Sigmoid colon (tissue), 7 donors: Measurements from ENCODE around the gene LRRC55. TPM values are rescaled to one million over a fixed set of nuclear protein-coding genes. Genes with fewer than 3 reads are reported as not detected.

Source experiments
- DNase-seq: peaks from one replicate; pipeline ENCODE4 v3.0.0-alpha.2; 2019
- H3K27ac ChIP-seq, 4 donors: fragments of 200-600 bp; sonication (generic); one replicate each; pipeline ENCODE4 v1.5.1; 2016 to 2019; ENCODE audit warnings: mild to moderate bottlenecking in 1 of 4
- H3K27me3 ChIP-seq, 3 donors: fragments of 200-600 bp; sonication (generic); one replicate each; pipeline ENCODE4 v1.5.1; 2019; ENCODE audit warnings: mild to moderate bottlenecking in 1 of 3
- H3K36me3 ChIP-seq, 4 donors: fragments of 200-600 bp; sonication (generic); one replicate each; pipeline ENCODE4 v1.5.1; 2016 to 2019
- H3K4me1 ChIP-seq, 4 donors: fragments of 200-600 bp; sonication (generic); one replicate each; pipeline ENCODE4 v1.5.1; 2017 to 2019
- H3K4me3 ChIP-seq, 4 donors: fragments of 200-600 bp; sonication (generic); one replicate each; pipeline ENCODE4 v1.5.1; 2017 to 2019; ENCODE audit warnings: mild to moderate bottlenecking in 2 of 4, moderate library complexity in 1 of 4
- H3K9me3 ChIP-seq, 4 donors: fragments of 200-600 bp in 3 of 4; sonication (generic) in 3 of 4; one replicate each; pipeline versions ENCODE4 v1.5.1 to v1.6.1; 2013 to 2019
- CTCF ChIP-seq, 4 experiments: fragments of 450-650 bp in 3 of 4; fragments of 200-600 bp in 1 of 4; IDR thresholded peaks; one replicate each; pipeline ENCODE4 v1.5.1; 2016 to 2019; ENCODE audit warnings: antibody characterized with exemption in 4 of 4, mild to moderate bottlenecking in 3 of 4, moderate library complexity in 2 of 4
- EP300 ChIP-seq, 4 donors: sonication (generic); formaldehyde crosslinking; IDR thresholded peaks; one replicate each; pipeline ENCODE4 v1.6.1; 2017; ENCODE audit warnings: antibody characterized with exemption in 4 of 4
- POLR2A ChIP-seq, 2 donors: fragments of 450-650 bp; IDR thresholded peaks; one replicate each; pipeline ENCODE4 v1.6.1; 2016; ENCODE audit warnings: antibody characterized with exemption in 2 of 2, mild to moderate bottlenecking in 2 of 2, moderate library complexity in 2 of 2
- POLR2AphosphoS5 ChIP-seq, 4 donors: sonication (generic); formaldehyde crosslinking; IDR thresholded peaks; one replicate each; pipeline ENCODE4 v1.6.1; 2017; ENCODE audit warnings: antibody characterized with exemption in 4 of 4
- WGBS, 2 donors: extraction: QIAGEN DNeasy Blood & Tissue Kit; methylation state at CpG; one replicate each; pipeline ENCODE4 v1.1.7; 2013; 5-methylcytosine and 5-hydroxymethylcytosine counted together
- intact Hi-C: fragments of 100-400 bp; cut with DNase I; formaldehyde crosslinking; loops from one replicate; pipeline ENCODE4 v1.15.1; 2023
- polyA plus RNA-seq, 3 donors: library from polyadenylated mRNA; stranded (reverse); fragments of 200-250 nt; gene quantifications; one replicate each; pipeline ENCODE4 v1.2.3, GENCODE V29; 2013
- total RNA-seq, 4 donors: library from RNA; depleted of rRNA; stranded (reverse); fragments of >200 nt; gene quantifications; one replicate each; pipeline ENCODE4 v1.1.0, GENCODE V29; 2016
- donor health status: healthy with polysubstance abuse.
- donor health status: Bipolar disorder and iron deficiency.
- donor health status: healthy.

Gene LRRC55
- total and polyA plus RNA-seq, 7 donors = 0.63 to 1.4 (median 0.83) TPM; not detected in 2

DNA sequence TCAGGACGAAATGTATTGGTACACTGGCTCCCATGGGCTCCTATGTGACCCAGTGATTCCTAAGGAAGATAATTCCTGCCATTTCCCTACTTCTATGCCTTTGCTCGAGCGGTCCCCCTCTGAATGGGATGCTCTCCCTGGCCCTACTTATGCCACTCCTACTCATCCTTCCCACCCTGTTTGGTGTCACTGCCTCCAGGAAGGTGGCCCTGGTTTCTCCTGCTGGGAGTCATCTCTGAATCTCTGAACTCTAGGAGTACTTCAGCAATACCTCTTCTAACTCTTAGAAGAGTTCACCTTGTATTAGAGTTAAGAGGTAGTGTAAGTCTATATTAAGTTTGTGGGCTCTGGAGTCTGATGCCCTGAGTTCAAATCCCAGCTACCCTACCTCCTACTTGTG, 35.5 kb upstream of the LRRC55 start:
- intact Hi-C loops = no loop called here
- TF ChIP-seq EP300 (IDR thresholded peaks at IDR 0.05) (no peak), CTCF (IDR thresholded peaks at IDR 0.05) (no peak), POLR2A (IDR thresholded peaks at IDR 0.05) (no peak), POLR2AphosphoS5 (IDR thresholded peaks at IDR 0.05) (no peak)
- WGBS, 2 donors = 80 to 89% methylated on average over 3 of the region's 3 CpGs
- no peaks in the 10 kb centered on the region for H3K27me3 ChIP-seq
- H3K9me3 ChIP-seq = no peaks in the 10 kb centered on the region
- no peak overlapping the region for H3K4me3 ChIP-seq
- H3K27ac ChIP-seq = no peak overlapping the region
- peaks cover 0 to 11% (median 10%) of the 10 kb centered on the region in 4 donors for H3K4me1 ChIP-seq
- no peaks in the 10 kb centered on the region for H3K36me3 ChIP-seq
- no peak for DNase-seq

DNA sequence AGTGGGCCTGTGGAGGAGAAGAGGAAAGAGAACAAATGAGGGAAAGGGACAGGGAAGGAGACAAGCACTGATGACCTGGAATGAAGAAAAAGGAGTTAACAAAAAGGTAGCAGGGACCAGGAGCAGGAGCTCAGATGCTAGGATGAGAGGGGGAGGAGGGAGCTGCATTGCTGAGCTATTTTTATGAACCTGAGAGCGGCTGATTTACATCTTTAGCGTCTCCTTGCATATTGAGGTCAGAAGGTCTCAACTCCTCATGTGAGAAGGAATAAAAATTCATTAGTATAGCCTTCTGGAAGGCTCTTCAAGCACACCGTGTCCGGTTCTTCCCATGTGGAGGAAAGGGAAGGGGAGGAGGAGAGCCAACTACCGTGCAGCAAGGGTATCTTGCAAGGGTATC, 33.1 kb upstream of the LRRC55 start:
- Histone ChIP-seq H3K4me1 (peaks cover 0 to 11% (median 10%) of the 10 kb centered on the region in 4 donors), H3K27ac (no peak overlapping the region), H3K9me3 (no peaks in the 10 kb centered on the region), H3K4me3 (no peak overlapping the region), H3K27me3 (no peaks in the 10 kb centered on the region), H3K36me3 (no peaks in the 10 kb centered on the region)
- TF ChIP-seq CTCF (IDR thresholded peaks at IDR 0.05) (no peak), EP300 (IDR thresholded peaks at IDR 0.05) (no peak), POLR2AphosphoS5 (IDR thresholded peaks at IDR 0.05) (no peak), POLR2A (IDR thresholded peaks at IDR 0.05) (no peak)
- DNase-seq = no peak
- 78 to 88% methylated on average over 5 of the region's 5 CpGs for WGBS, 2 donors
- intact Hi-C loops = no loop called here

- no peak for DNase-seq
- Histone ChIP-seq H3K4me1 (peaks cover 0 to 17% (median 10%) of the 10 kb centered on the region in 4 donors), H3K9me3 (no peaks in the 10 kb centered on the region), H3K36me3 (no peaks in the 10 kb centered on the region), H3K4me3 (no peak overlapping the region), H3K27me3 (no peaks in the 10 kb centered on the region), H3K27ac (no peak overlapping the region)
- no peak for TF ChIP-seq EP300 (IDR thresholded peaks at IDR 0.05)
- no peak for TF ChIP-seq POLR2AphosphoS5 (IDR thresholded peaks at IDR 0.05)
- no peak for TF ChIP-seq POLR2A (IDR thresholded peaks at IDR 0.05)
- no peak for TF ChIP-seq CTCF (IDR thresholded peaks at IDR 0.05)
- WGBS, 2 donors = 32 to 49% methylated on average over 4 of the region's 4 CpGs
- intact Hi-C loops = no loop called here
Measured at GRCh38 chr11:57150454-57150917, 31.3 kb upstream of the LRRC55 start.

DNA sequence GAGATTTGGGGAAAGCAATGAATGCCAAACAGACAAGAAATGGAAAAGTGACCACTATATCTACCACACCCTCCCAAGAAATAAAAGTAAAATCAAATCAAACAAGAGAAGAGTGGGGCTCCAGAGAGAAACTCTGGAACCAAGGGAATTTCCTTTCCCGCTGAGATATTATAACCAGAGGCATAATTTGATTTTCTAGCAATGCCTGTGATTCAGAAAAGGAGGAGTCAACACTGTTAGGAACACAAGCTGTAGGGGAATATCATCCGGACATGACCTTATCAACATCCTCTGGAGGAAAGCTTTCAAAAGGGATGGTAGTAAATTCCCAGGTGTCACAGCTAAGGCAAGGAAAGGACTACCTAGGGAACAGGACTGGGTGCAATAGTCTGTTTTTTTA, 29.6 kb upstream of the LRRC55 start:
- Histone ChIP-seq H3K9me3 (no peaks in the 10 kb centered on the region), H3K4me3 (no peak overlapping the region), H3K27ac (no peak overlapping the region), H3K4me1 (peaks cover 0 to 26% (median 18%) of the 10 kb centered on the region in 4 donors), H3K27me3 (no peaks in the 10 kb centered on the region), H3K36me3 (no peaks in the 10 kb centered on the region)
- WGBS, 2 donors = 68 to 73% methylated on average over 2 of the region's 2 CpGs
- DNase-seq = no peak
- intact Hi-C loops = no loop called here
- TF ChIP-seq POLR2A (IDR thresholded peaks at IDR 0.05) (no peak), EP300 (IDR thresholded peaks at IDR 0.05) (no peak), POLR2AphosphoS5 (IDR thresholded peaks at IDR 0.05) (no peak), CTCF (IDR thresholded peaks at IDR 0.05) (no peak)

DNA sequence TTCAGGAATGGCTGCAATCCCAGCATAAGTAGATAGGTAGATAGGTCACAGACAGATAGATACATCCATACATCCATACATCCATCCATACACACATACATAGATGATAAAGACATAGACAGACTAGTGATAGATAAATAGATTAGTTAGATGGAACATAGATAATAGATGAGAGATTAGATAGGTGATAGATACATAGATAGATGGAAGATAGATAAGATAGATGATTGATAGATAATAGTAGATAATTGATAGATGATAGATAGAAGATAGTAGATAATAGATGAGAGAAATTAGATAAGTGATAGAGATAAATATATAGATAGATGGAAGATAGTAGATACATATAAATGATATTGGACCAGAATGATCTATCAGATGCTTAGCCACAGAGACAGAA, 28.3 kb upstream of the LRRC55 start:
- Histone ChIP-seq H3K4me3 (no peak overlapping the region), H3K9me3 (no peaks in the 10 kb centered on the region), H3K36me3 (no peaks in the 10 kb centered on the region), H3K4me1 (peaks cover 0 to 26% (median 18%) of the 10 kb centered on the region in 4 donors), H3K27me3 (no peaks in the 10 kb centered on the region), H3K27ac (no peak overlapping the region)
- intact Hi-C loops = no loop called here
- TF ChIP-seq POLR2AphosphoS5 (IDR thresholded peaks at IDR 0.05) (no peak), POLR2A (IDR thresholded peaks at IDR 0.05) (no peak), EP300 (IDR thresholded peaks at IDR 0.05) (no peak), CTCF (IDR thresholded peaks at IDR 0.05) (no peak)
- no peak for DNase-seq
